8988T (cell line): ENCODE measurements around the gene LAMC3.

Source experiments
- DNase-seq: peaks from one replicate; pipeline ENCODE4 v3.0.0; 2011

LAMC3 gene

DNA sequence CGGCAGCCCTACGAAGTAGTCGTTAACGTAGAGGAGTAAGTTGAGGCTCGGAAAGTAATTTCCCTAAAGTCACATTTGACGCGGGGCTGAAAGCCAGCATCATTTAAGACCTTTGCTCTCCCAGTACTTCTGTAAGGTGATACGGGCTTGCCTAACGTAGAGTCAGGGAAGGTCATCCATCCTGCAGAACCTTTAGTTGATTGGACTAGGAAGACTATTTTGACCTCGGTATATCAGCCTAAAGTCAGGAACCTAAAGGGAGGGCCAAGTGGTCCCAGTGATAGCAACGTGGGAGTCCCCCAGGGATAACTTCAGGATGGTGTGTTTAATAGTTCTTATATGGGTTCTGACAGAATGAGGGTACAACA lies 117.1 kb downstream of the LAMC3 start:
- DNase-seq: no peak

DNA sequence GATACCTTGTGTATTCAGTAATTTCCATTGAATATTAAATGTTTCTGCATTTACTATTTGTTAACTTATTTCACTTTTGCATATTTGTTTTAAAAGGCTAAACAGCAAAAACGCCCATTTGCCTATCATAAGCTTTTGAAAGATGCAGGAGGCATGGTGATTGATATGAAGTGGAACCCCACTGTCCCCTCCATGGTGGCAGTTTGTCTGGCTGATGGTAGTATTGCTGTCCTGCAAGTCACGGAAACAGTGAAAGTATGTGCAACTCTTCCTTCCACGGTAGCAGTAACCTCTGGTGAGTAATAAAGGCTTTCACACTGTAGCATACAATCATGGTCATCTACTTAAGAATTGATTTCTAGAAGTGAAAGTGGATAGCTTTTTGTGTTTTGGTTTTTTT lies 120.2 kb downstream of the LAMC3 start:
- DNase-seq: no peak

DNA sequence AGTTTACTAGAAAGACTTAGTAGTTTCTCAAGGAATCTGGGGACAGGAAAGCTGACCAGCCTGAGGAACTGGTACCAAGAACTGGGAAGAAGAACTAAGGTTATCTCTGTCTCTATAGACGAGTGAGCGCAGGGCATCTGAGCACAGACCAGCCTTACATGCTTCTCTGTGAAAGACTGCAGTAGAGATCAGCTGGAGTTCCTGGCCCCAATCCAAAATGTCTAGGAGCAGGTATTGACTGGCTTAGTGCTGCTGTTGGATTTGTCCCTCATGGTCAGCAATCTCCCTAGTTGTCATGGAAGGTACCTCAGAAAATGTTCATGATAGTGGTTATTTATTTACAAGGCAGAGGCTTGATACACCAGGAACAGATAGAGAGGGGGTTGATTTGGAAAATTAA lies 129.7 kb downstream of the LAMC3 start:
- DNase-seq: no peak

DNA sequence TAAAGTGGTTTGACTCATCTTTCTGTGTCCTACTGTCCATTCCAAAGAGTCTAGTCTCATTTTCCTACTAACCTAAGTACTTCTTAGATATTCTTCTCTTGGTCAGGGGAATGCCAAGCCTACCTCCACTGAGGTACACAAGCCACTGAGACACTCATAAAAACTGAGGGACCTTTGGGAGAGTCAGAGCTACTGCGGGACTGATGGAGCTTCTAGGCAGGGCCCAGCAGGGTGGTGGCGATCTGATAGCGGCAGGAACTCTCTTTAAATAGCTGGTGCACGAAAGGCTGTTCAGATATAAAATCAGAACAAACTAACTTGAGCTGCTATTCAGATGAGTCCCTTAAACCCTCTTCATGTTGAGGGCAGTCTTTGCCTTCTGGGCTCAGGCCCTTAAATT lies 131.1 kb downstream of the LAMC3 start:
- no peak for DNase-seq

DNA sequence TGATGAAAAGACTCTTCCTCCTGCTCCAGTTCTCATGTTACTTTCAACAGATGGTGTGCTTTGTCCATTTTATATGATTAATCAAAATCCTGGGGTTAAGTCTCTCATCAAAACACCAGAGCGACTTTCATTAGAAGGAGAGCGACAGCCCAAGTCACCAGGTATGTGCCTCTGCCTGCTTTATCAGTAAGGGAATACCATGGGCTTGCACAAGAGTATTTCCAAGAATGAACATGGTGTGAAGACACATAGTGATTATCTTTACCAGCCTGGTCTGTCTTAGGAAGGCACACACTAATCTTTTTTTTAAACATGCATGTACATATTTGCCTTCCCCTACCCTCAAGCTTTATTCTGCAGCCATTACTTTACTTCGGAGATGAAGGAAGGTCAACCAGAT lies 131.6 kb downstream of the LAMC3 start:
- no peak for DNase-seq

DNA sequence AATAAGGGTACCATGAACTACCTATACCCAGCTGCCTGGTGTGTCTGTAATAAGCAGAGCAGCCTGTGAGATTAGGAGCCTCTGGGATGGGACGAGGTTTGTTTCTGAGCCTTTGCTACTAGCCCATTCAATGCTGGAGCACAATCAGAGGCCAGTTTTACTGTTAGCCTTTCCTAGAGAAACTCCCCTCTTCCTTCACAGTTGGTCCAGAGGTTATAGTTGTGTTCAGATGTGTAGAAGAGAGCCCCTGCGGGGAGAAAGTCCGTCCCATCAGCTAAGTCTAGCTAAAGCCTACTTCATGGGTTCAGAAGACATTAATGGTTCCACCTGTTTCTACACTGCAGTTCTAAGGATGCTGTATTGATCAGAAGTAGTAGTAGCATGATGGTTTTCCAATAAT lies 133.2 kb downstream of the LAMC3 start:
- no peak for DNase-seq
